RWPE2 (cell line): ENCODE results near the gene HIRA.
"Not testable (repeated sequence)": the region's sequence is repeated elsewhere in the genome, so short reads cannot be mapped to it uniquely, and the experiment has no call there.

Source experiments
- ATAC-seq: fragments of 200-7000 bp; cut with Tn5 transposase; 3 replicates; pipeline ENCODE4 v1.9.1; 2021; ENCODE audit warnings: low read depth
- DNase-seq: peaks from one replicate; pipeline ENCODE4 v3.0.0-alpha.2; 2020; ENCODE audit warnings: low spot score
- H3K27ac ChIP-seq: fragments of 450-650 bp; 2 replicates; pipeline ENCODE4 v1.5.1; 2017; ENCODE audit warnings: mild to moderate bottlenecking; ENCODE audit not compliant: poor library complexity, severe bottlenecking
- H3K27me3 ChIP-seq: fragments of 250-450 bp; sonication (Bioruptor Pico); 2 replicates; pipeline ENCODE4 v1.5.1; 2021; ENCODE audit warnings: mild to moderate bottlenecking, moderate library complexity; ENCODE audit not compliant: insufficient read depth, poor library complexity, severe bottlenecking
- H3K36me3 ChIP-seq: fragments of 250-450 bp; sonication (Bioruptor Pico); 2 replicates; pipeline ENCODE4 v1.5.1; 2020; ENCODE audit warnings: low read depth, mild to moderate bottlenecking, moderate library complexity
- H3K4me1 ChIP-seq: fragments of 250-450 bp; sonication (Bioruptor Pico); 2 replicates; pipeline ENCODE4 v1.5.1; 2021; ENCODE audit warnings: mild to moderate bottlenecking, moderate library complexity; ENCODE audit not compliant: insufficient read depth, poor library complexity, severe bottlenecking
- H3K4me3 ChIP-seq: fragments of 250-450 bp; sonication (Bioruptor Pico); 2 replicates; pipeline ENCODE4 v1.5.1; 2021; ENCODE audit warnings: mild to moderate bottlenecking, moderate library complexity; ENCODE audit not compliant: severe bottlenecking
- H3K9me3 ChIP-seq: fragments of 250-450 bp; sonication (Bioruptor Pico); 2 replicates; pipeline ENCODE4 v1.5.1; 2021; ENCODE audit warnings: mild to moderate bottlenecking, moderate library complexity; ENCODE audit not compliant: severe bottlenecking
- CTCF ChIP-seq: fragments of 450-650 bp; IDR thresholded peaks from one replicate; pipeline ENCODE4 v1.5.1; 2017; ENCODE audit warnings: mild to moderate bottlenecking, moderate library complexity; ENCODE audit not compliant: poor library complexity, severe bottlenecking

The HIRA gene

GRCh38 chr22:19317865-19318264 is 113.7 kb downstream of the HIRA start:
- ATAC-seq (no peak), DNase-seq (no peak)
- peaks cover 23% of the 10 kb centered on the region for H3K9me3 ChIP-seq
- TF ChIP-seq CTCF = no peak
- no peaks in the 10 kb centered on the region for H3K36me3 ChIP-seq
- no peak overlapping the region for H3K27ac ChIP-seq
- H3K4me1 ChIP-seq = no peaks in the 10 kb centered on the region
- no peak overlapping the region for H3K4me3 ChIP-seq
- H3K27me3 ChIP-seq = no peaks in the 10 kb centered on the region

- ATAC-seq (no peak), DNase-seq (no peak)
- TF ChIP-seq CTCF = no peak
- Histone ChIP-seq H3K36me3 (no peaks in the 10 kb centered on the region), H3K9me3 (no peaks in the 10 kb centered on the region), H3K27me3 (no peaks in the 10 kb centered on the region), H3K27ac (no peak overlapping the region), H3K4me1 (no peaks in the 10 kb centered on the region), H3K4me3 (no peak overlapping the region)
Measured at GRCh38 chr22:19307872-19308271, 123.7 kb downstream of the HIRA start.

- not testable (repeated sequence) for H3K36me3 ChIP-seq, DNase-seq
Measured at GRCh38 chr22:19306535-19306934, 125.0 kb downstream of the HIRA start.

GRCh38 chr22:19304547-19304946 is 127.0 kb downstream of the HIRA start:
- ATAC-seq (no peak), DNase-seq (no peak)
- H3K9me3 ChIP-seq = no peaks in the 10 kb centered on the region
- TF ChIP-seq CTCF = no peak
- no peaks in the 10 kb centered on the region for H3K4me1 ChIP-seq
- no peak overlapping the region for H3K4me3 ChIP-seq
- H3K27ac ChIP-seq = no peak overlapping the region
- H3K36me3 ChIP-seq = no peaks in the 10 kb centered on the region
- H3K27me3 ChIP-seq = no peaks in the 10 kb centered on the region

More at GRCh38 chr22:19306535-19306934, 125.0 kb downstream of the HIRA start:
- not testable (repeated sequence) for H3K4me1 ChIP-seq, H3K27ac ChIP-seq, H3K9me3 ChIP-seq, H3K27me3 ChIP-seq, H3K4me3 ChIP-seq, ATAC-seq

- Histone ChIP-seq H3K27me3 (no peaks in the 10 kb centered on the region), H3K9me3 (no peaks in the 10 kb centered on the region), H3K4me1 (no peaks in the 10 kb centered on the region), H3K4me3 (no peak overlapping the region), H3K27ac (no peak overlapping the region), H3K36me3 (no peaks in the 10 kb centered on the region)
- DNase-seq (no peak), ATAC-seq (no peak)
- no peak for TF ChIP-seq CTCF
Measured at GRCh38 chr22:19303785-19304184, 127.7 kb downstream of the HIRA start.
